ENCODE measurements around the gene QARS1. TPM values are rescaled to one million over a fixed set of nuclear protein-coding genes. Genes with fewer than 3 reads are reported as not detected.

The QARS1 gene
- total RNA-seq, 1 experiment from 2014 or later = 346 TPM

GRCh38 chr3:49053543-49053942 is 51.0 kb downstream of the QARS1 start:
- H3K9me2 ChIP-seq (ENCODE audit: insufficient read depth) = no peaks in the 10 kb centered on the region
- CTCF ChIA-PET = no interaction called here
- POLR2A ChIA-PET = interaction anchor here (0.7 kb wide), 1 partner anchor 25 kb away, joined by 3 read pairs; no protein-coding TSS in a partner anchor
- H4K20me1 ChIP-seq (ENCODE audit: insufficient read depth) = no peaks in the 10 kb centered on the region
- TSS peak; percentile 38 for BruUV-seq (replicated peaks)
- DNase-seq (ENCODE audit: low read depth, low spot score) (no peak), ATAC-seq (no peak)
- no peak overlapping the region for H3K4me3 ChIP-seq (replicated peaks in 1 of 2; ENCODE audit: low read depth in 1 of 2, low read length in 2 of 2)
- TF ChIP-seq EZH2phosphoT487 (IDR thresholded peaks at IDR 0.05; ENCODE audit: borderline replicate concordance) (no peak), REST (IDR thresholded peaks at IDR 0.05; ENCODE audit: low read depth) (no peak), EGR1 (IDR thresholded peaks at IDR 0.05; ENCODE audit: low read depth) (no peak), POLR2A (IDR thresholded peaks at IDR 0.05; ENCODE audit: borderline replicate concordance, extremely low read depth, insufficient read depth, insufficient read length) (no peak), ZFX (IDR thresholded peaks at IDR 0.05) (no peak), CEBPB (IDR thresholded peaks at IDR 0.05; ENCODE audit: low read depth) (no peak), SP1 (IDR thresholded peaks at IDR 0.05; ENCODE audit: low read depth) (no peak), EZH2 (IDR thresholded peaks at IDR 0.05) (no peak), YY1 (IDR thresholded peaks at IDR 0.05; ENCODE audit: extremely low read depth, insufficient replicate concordance, low read depth, low read length) (no peak), TCF7L2 (IDR thresholded peaks at IDR 0.05; ENCODE audit: borderline replicate concordance, extremely low read depth, insufficient read depth, insufficient read length) (no peak), ATF3 (IDR thresholded peaks at IDR 0.05) (no peak), ZBTB33 (IDR thresholded peaks at IDR 0.05; ENCODE audit: extremely low read depth, insufficient replicate concordance, low read length) (no peak), MAX (IDR thresholded peaks at IDR 0.05) (no peak), CBX3 (IDR thresholded peaks at IDR 0.05; ENCODE audit: low read depth) (no peak), RAD21 (IDR thresholded peaks at IDR 0.05; ENCODE audit: low read depth) (no peak)
- H3K4me1 ChIP-seq (ENCODE audit: control insufficient read depth in 1 of 2, insufficient read depth in 2 of 2, low read length in 2 of 2) = no peaks in the 10 kb centered on the region
- H3K27ac ChIP-seq (ENCODE audit: low read depth, low read length) = no peak overlapping the region
- H3K36me3 ChIP-seq (ENCODE audit: control insufficient read depth in 1 of 2, insufficient read depth in 2 of 2, low read length in 2 of 2) = peaks cover 33 to 39% of the 10 kb centered on the region in 2 experiments; a peak in 3 of 4 replicates
- H3K4me2 ChIP-seq (ENCODE audit: low read length) = no peak overlapping the region
- H3K79me2 ChIP-seq (ENCODE audit: insufficient read depth, low read length) = peaks cover 56% of the 10 kb centered on the region
- no peaks in the 10 kb centered on the region for H3K9me3 ChIP-seq (ENCODE audit: control insufficient read depth in 1 of 2, insufficient read depth in 1 of 2, low read depth in 1 of 2, low read length in 2 of 2)
- RAD21 ChIA-PET (ENCODE audit: low non-redundant PET in 1 of 2, low total read pairs in 2 of 2, uncharacterized antibody in 2 of 2, unreplicated experiment in 2 of 2) = no interaction called here
- no peaks in the 10 kb centered on the region for H3K27me3 ChIP-seq (ENCODE audit: insufficient read depth, low read length)
- intact Hi-C loops (cut with micrococcal nuclease) = no loop called here
- H3K9ac ChIP-seq (ENCODE audit: low read length) = no peak overlapping the region
- no peak overlapping the region for H2AFZ ChIP-seq (ENCODE audit: low read depth, low read length, poor library complexity, severe bottlenecking)

All from HCT116 (cell line).